Activated T-helper 1 cell treated with anti-CD3 and anti-CD28 coated beads, Interleukin-12 subunit alpha, Interleukin-12 subunit beta, Interleukin-2, Interleukin-4 antibody, amounts not matched to agents 30 ng/mL and 10 ng/mL and 1 ng/mL, durations not matched to agents 14 hours and 24 hours and 36 hours (primary cell): ENCODE measurements around the gene SPATA13. TPM values are rescaled to one million over a fixed set of nuclear protein-coding genes. Genes with fewer than 3 reads are reported as not detected.
A peak's percentile ranks its signal among the peaks of the same experiment; 100 is the strongest.
"Not testable (repeated sequence)": the region's sequence is repeated elsewhere in the genome, so short reads cannot be mapped to it uniquely, and the experiment has no call there.

Experiments used
- DNase-seq: peaks from one replicate; pipeline ENCODE4 v3.0.0; 2021; ENCODE audit warnings: low spot score
- H3K27ac Mint-ChIP-seq: one replicate; pipeline ENCODE4 v1.8.0; 2021; ENCODE audit warnings: mild to moderate bottlenecking, mixed read lengths
- H3K27me3 Mint-ChIP-seq: one replicate; pipeline ENCODE4 v1.8.0; 2022; ENCODE audit warnings: mild to moderate bottlenecking, moderate library complexity, mixed read lengths; ENCODE audit not compliant: insufficient read depth
- H3K36me3 Mint-ChIP-seq: one replicate; pipeline ENCODE4 v1.8.0; 2021; ENCODE audit warnings: low read depth, mixed read lengths
- H3K4me1 Mint-ChIP-seq: one replicate; pipeline ENCODE4 v1.8.0; 2021; ENCODE audit warnings: low read depth, mixed read lengths
- H3K4me3 Mint-ChIP-seq: one replicate; pipeline ENCODE4 v1.8.0; 2021; ENCODE audit warnings: mild to moderate bottlenecking, moderate library complexity, mixed read lengths
- H3K9me3 Mint-ChIP-seq: one replicate; pipeline ENCODE4 v1.8.0; 2021; ENCODE audit warnings: mixed read lengths
- intact Hi-C: fragments of 100-400 bp; cut with micrococcal nuclease; formaldehyde crosslinking; loops from one replicate; pipeline ENCODE4 v1.15.1; 2024
- total RNA-seq: library from RNA; stranded (reverse); gene quantifications from 2 replicates; pipeline ENCODE4 v1.2.3, GENCODE V29; 2022

Gene SPATA13
- total RNA-seq: 56.2 and 56.3 TPM in 2 replicates

- H3K27me3 Mint-ChIP-seq: peaks cover 7% of the 10 kb centered on the region
- peaks cover 10% of the 10 kb centered on the region for H3K36me3 Mint-ChIP-seq
- H3K4me1 Mint-ChIP-seq: peaks cover 26% of the 10 kb centered on the region
- intact Hi-C loops: loop anchor here (1.0 to 10.0 kb wide), 13 partner anchors 8 to 786 kb away; partner anchors contain the start of genes MIPEP and PARP4
- DNase-seq: peak; percentile 86
- peak within 1 kb of the TSS; percentile 76 for H3K27ac Mint-ChIP-seq
- H3K4me3 Mint-ChIP-seq: peak within 1 kb of the TSS; percentile 92
- no peaks in the 10 kb centered on the region for H3K9me3 Mint-ChIP-seq
These were observed at the start of gene SPATA13 for GRCh38 chr13:24160458-24161009. Gene SPATA13, plus strand, starts transcription at chr13:24160720. Its CDS starts 62,210 bp downstream, at chr13:24222930.

- intact Hi-C loops: no loop called here
- no peak for DNase-seq
- Mint-ChIP-seq H3K36me3 (no peaks in the 10 kb centered on the region), H3K4me3 (no peak overlapping the region), H3K9me3 (no peaks in the 10 kb centered on the region), H3K27ac (no peak overlapping the region), H3K27me3 (peaks cover 20% of the 10 kb centered on the region), H3K4me1 (peaks cover 5% of the 10 kb centered on the region)
These were observed 47.7 kb upstream of the SPATA13 start for GRCh38 chr13:24112791-24113190.

- no peak for DNase-seq
- peaks cover 22% of the 10 kb centered on the region for H3K27me3 Mint-ChIP-seq
- H3K4me1 Mint-ChIP-seq: peaks cover 14% of the 10 kb centered on the region
- no peaks in the 10 kb centered on the region for H3K36me3 Mint-ChIP-seq
- H3K4me3 Mint-ChIP-seq: no peak overlapping the region
- no peak overlapping the region for H3K27ac Mint-ChIP-seq
- no peaks in the 10 kb centered on the region for H3K9me3 Mint-ChIP-seq
- intact Hi-C loops: no loop called here
These were observed 44.8 kb upstream of the SPATA13 start for GRCh38 chr13:24115671-24116070.

- Mint-ChIP-seq H3K4me3 (no peak overlapping the region), H3K4me1 (peaks cover 18% of the 10 kb centered on the region), H3K27me3 (peaks cover 22% of the 10 kb centered on the region), H3K27ac (no peak overlapping the region), H3K9me3 (no peaks in the 10 kb centered on the region), H3K36me3 (no peaks in the 10 kb centered on the region)
- no peak for DNase-seq
- intact Hi-C loops: no loop called here
These were observed 44.4 kb upstream of the SPATA13 start for GRCh38 chr13:24116131-24116530.

GRCh38 chr13:24118576-24118975 is 41.9 kb upstream of the SPATA13 start:
- no peak for DNase-seq
- H3K27ac Mint-ChIP-seq: no peak overlapping the region
- no peaks in the 10 kb centered on the region for H3K36me3 Mint-ChIP-seq
- peaks cover 18% of the 10 kb centered on the region for H3K27me3 Mint-ChIP-seq
- no peak overlapping the region for H3K4me3 Mint-ChIP-seq
- peaks cover 38% of the 10 kb centered on the region for H3K4me1 Mint-ChIP-seq
- no peaks in the 10 kb centered on the region for H3K9me3 Mint-ChIP-seq
- intact Hi-C loops: no loop called here

- Mint-ChIP-seq H3K27me3 (peaks cover 19% of the 10 kb centered on the region), H3K4me1 (peaks cover 43% of the 10 kb centered on the region), H3K4me3 (no peak overlapping the region), H3K36me3 (no peaks in the 10 kb centered on the region), H3K9me3 (no peaks in the 10 kb centered on the region), H3K27ac (no peak overlapping the region)
- intact Hi-C loops: loop anchor here (5.0 kb wide), 1 partner anchor 57 kb away; no protein-coding TSS in a partner anchor
- no peak for DNase-seq
These were observed 40.7 kb upstream of the SPATA13 start for GRCh38 chr13:24119626-24120508.

- not testable (repeated sequence) for DNase-seq, H3K36me3 Mint-ChIP-seq, H3K27ac Mint-ChIP-seq, H3K4me3 Mint-ChIP-seq, H3K9me3 Mint-ChIP-seq
- intact Hi-C loops: loop anchor here (1.0 to 5.0 kb wide), 4 partner anchors 8 to 55 kb away; partner anchors contain the start of gene SPATA13
- H3K4me1 Mint-ChIP-seq: peaks cover 54% of the 10 kb centered on the region
- peaks cover 12% of the 10 kb centered on the region for H3K27me3 Mint-ChIP-seq
These were observed 38.5 kb upstream of the SPATA13 start for GRCh38 chr13:24122045-24122444.

- peaks cover 59% of the 10 kb centered on the region for H3K4me1 Mint-ChIP-seq
- DNase-seq: no peak
- H3K4me3 Mint-ChIP-seq: no peak overlapping the region
- H3K27ac Mint-ChIP-seq: no peak overlapping the region
- H3K9me3 Mint-ChIP-seq: no peaks in the 10 kb centered on the region
- peaks cover 12% of the 10 kb centered on the region for H3K27me3 Mint-ChIP-seq
- H3K36me3 Mint-ChIP-seq: no peaks in the 10 kb centered on the region
- intact Hi-C loops: loop anchor here (1.0 to 5.0 kb wide), 4 partner anchors 8 to 55 kb away; partner anchors contain the start of gene SPATA13
These were observed 38.0 kb upstream of the SPATA13 start for GRCh38 chr13:24122569-24122968.

- Mint-ChIP-seq H3K4me1 (peaks cover 58% of the 10 kb centered on the region), H3K4me3 (no peak overlapping the region), H3K36me3 (no peaks in the 10 kb centered on the region), H3K27me3 (peaks cover 12% of the 10 kb centered on the region), H3K27ac (no peak overlapping the region), H3K9me3 (no peaks in the 10 kb centered on the region)
- intact Hi-C loops: loop anchor here (2.0 to 5.0 kb wide), 2 partner anchors 37 to 54 kb away; partner anchors contain the start of gene SPATA13
- no peak for DNase-seq
These were observed 36.8 kb upstream of the SPATA13 start for GRCh38 chr13:24123761-24124160.

GRCh38 chr13:24124789-24125476 is 35.6 kb upstream of the SPATA13 start:
- intact Hi-C loops: loop anchor here (5.0 kb wide), 1 partner anchor 52 kb away; no protein-coding TSS in a partner anchor
- Mint-ChIP-seq H3K27ac (no peak overlapping the region), H3K36me3 (no peaks in the 10 kb centered on the region), H3K27me3 (peaks cover 12% of the 10 kb centered on the region), H3K4me1 (peaks cover 55% of the 10 kb centered on the region), H3K4me3 (no peak overlapping the region), H3K9me3 (no peaks in the 10 kb centered on the region)
- no peak for DNase-seq

- H3K4me3 Mint-ChIP-seq: no peak overlapping the region
- DNase-seq: peak; percentile 5
- H3K27ac Mint-ChIP-seq: peak overlapping the region; percentile 36
- peaks cover 2% of the 10 kb centered on the region for H3K36me3 Mint-ChIP-seq
- peaks cover 49% of the 10 kb centered on the region for H3K4me1 Mint-ChIP-seq
- H3K27me3 Mint-ChIP-seq: peaks cover 8% of the 10 kb centered on the region
- H3K9me3 Mint-ChIP-seq: peaks cover 10% of the 10 kb centered on the region
- intact Hi-C loops: loop anchor here (1.0 to 2.0 kb wide), 3 partner anchors 30 to 74 kb away; no protein-coding TSS in a partner anchor
These were observed 33.3 kb upstream of the SPATA13 start for GRCh38 chr13:24127116-24127631.

- Mint-ChIP-seq H3K4me1 (peaks cover 40% of the 10 kb centered on the region), H3K27me3 (peaks cover 8% of the 10 kb centered on the region)
These were observed 32.4 kb upstream of the SPATA13 start for GRCh38 chr13:24128112-24128511.

More at GRCh38 chr13:24128112-24128511, 32.4 kb upstream of the SPATA13 start:
- H3K27ac Mint-ChIP-seq: no peak overlapping the region
- peaks cover 2% of the 10 kb centered on the region for H3K36me3 Mint-ChIP-seq
- intact Hi-C loops: no loop called here
- peaks cover 10% of the 10 kb centered on the region for H3K9me3 Mint-ChIP-seq
- no peak for DNase-seq
- H3K4me3 Mint-ChIP-seq: no peak overlapping the region
